Stomach (tissue), 4 donors: ENCODE data around the gene PSMC5.

Experiments used
- CTCF ChIP-seq, 7 experiments: fragments of 450-650 bp in 4 of 7; fragments of 200-600 bp in 3 of 7; sonication (generic) in 3 of 7; IDR thresholded peaks; one replicate each; pipeline ENCODE4 v1.5.1; 2016 to 2019; ENCODE audit warnings: antibody characterized with exemption in 7 of 7, control low read depth in 2 of 7, mild to moderate bottlenecking in 1 of 7
- POLR2A ChIP-seq, 4 donors: fragments of 450-650 bp; IDR thresholded peaks; one replicate each; pipeline ENCODE4 v1.6.1; 2016; ENCODE audit warnings: antibody characterized with exemption in 4 of 4, control low read depth in 2 of 4, mild to moderate bottlenecking in 1 of 4, moderate library complexity in 1 of 4

GRCh38 chr17:63832014-63832413, 4.8 kb downstream of the PSMC5 start:
- TF ChIP-seq CTCF (IDR thresholded peaks at IDR 0.05) (no peak), POLR2A (IDR thresholded peaks at IDR 0.05) (no peak)
